Measurements from ENCODE around the gene DUSP8.

The DUSP8 gene

GRCh38 chr11:1553808-1554594 lies 18.1 kb downstream of the DUSP8 start:
- Histone ChIP-seq H3K36me3 (ENCODE audit: control insufficient read depth, insufficient read depth, low read length) (peaks cover 3% of the 10 kb centered on the region), H3K4me1 (ENCODE audit: control insufficient read depth, insufficient read depth, low read length) (peaks cover 12% of the 10 kb centered on the region), H3K27ac (ENCODE audit: low read depth, low read length) (no peak overlapping the region), H3K27me3 (ENCODE audit: control insufficient read depth, insufficient read depth, low read length) (no peaks in the 10 kb centered on the region), H3K9ac (ENCODE audit: low read length) (no peak overlapping the region), H3K4me3 (ENCODE audit: low read length) (no peak overlapping the region)

DNA sequence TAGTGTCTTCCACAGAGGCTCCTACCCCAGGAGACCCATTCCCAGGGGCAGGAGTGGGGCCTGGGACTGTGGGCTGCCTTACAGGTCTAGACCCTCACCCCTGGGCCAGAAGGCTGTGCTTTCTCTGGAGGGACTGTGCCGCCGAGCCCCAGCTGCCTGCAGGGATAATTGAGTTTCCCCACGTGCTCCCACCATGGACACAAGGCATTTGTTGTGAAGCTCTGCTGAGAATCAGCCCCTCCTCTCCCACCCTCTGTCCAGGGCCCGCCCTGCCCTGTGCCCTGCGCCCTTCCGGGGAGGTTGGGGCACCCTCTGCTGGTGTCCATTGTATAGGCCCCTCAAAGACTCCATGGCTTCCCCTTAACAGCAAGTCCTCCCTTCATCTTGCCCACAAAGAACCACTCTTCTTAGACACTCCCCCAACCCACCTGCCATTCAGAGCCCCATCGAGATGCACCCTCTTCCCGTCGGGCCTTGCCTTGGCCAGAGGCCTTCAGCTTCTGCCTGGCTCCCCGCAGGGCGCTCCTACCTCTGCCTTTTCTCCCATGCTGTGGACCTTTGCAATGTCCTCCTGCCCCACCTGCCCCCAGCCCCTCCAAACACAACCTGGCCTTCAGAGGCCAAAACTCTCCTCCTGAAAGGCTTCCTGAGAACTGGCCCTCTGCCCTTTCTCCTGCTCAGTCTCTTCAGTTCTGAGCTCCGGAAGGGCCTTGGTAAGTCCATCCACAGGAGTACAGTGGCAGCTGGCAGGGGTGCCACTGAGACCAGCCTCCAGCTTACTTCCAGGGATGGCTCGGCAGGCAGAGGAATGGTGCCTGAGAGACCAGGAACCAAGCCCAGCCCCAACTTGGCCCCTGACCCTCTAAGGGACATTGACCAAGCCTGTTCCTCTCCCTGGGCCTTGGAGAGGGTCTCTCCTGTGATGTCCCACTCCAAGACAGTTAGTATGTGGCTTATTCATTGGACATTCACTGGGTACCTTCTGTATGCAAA lies 22.4 kb downstream of the DUSP8 start:
- Histone ChIP-seq H3K4me1 (ENCODE audit: control insufficient read depth, insufficient read depth, low read length) (peaks cover 3% of the 10 kb centered on the region), H3K4me3 (ENCODE audit: low read length) (no peak overlapping the region), H3K36me3 (ENCODE audit: control insufficient read depth, insufficient read depth, low read length) (no peaks in the 10 kb centered on the region), H3K9ac (ENCODE audit: low read length) (no peak overlapping the region), H3K27me3 (ENCODE audit: control insufficient read depth, insufficient read depth, low read length) (peaks cover 7% of the 10 kb centered on the region), H3K27ac (ENCODE audit: low read depth, low read length) (no peak overlapping the region)

DNA sequence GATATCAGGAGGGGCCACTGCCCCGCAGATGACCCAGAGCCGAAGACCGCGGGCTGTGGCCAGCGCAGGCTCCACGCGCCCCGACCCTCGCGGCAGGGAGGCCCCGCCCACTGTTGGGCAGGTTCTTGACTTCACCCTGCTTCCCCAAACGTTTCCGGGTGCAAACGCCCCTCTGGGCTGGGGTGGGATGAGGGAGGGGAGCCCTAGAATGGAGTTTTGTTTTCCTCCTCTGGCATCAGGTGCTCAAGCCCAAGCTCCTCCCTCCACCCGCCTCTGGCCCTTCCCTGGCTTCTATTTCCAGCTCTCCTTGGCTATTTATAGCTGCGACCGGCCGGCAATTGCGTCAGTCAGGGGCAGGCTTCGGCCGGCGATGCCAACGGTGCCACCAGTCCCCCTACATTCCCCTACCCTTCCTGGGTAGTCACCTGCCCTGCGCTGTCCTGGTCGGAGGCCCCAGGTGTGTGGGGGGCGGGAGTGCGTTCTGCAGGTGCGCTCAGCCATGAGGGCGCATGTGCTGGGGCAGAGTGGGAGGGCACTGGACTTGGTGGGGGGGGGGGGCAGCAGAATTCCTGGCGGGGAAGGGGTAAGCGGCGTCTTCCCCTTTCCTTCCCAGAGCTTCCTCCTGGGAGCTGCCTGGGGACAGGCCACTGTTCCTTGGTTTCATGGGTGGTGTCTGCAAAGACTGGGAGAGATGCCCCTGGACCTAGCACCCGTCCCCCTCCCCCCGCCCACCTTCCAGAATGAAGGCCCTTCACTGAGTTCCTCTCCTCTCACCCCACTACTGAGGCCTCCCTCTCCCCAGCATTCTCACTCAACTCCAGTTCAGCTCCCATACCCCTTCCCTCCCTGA lies 23.6 kb downstream of the DUSP8 start:
- peak overlapping the region; percentile 7 for H3K27ac ChIP-seq (ENCODE audit: low read depth, low read length)
- peaks cover 11% of the 10 kb centered on the region for H3K27me3 ChIP-seq (ENCODE audit: control insufficient read depth, insufficient read depth, low read length)
- H3K4me3 ChIP-seq (ENCODE audit: low read length) = peak overlapping the region; percentile 52
- H3K9ac ChIP-seq (ENCODE audit: low read length) = no peak overlapping the region
- no peaks in the 10 kb centered on the region for H3K36me3 ChIP-seq (ENCODE audit: control insufficient read depth, insufficient read depth, low read length)
- H3K4me1 ChIP-seq (ENCODE audit: control insufficient read depth, insufficient read depth, low read length) = peaks cover 3% of the 10 kb centered on the region

DNA sequence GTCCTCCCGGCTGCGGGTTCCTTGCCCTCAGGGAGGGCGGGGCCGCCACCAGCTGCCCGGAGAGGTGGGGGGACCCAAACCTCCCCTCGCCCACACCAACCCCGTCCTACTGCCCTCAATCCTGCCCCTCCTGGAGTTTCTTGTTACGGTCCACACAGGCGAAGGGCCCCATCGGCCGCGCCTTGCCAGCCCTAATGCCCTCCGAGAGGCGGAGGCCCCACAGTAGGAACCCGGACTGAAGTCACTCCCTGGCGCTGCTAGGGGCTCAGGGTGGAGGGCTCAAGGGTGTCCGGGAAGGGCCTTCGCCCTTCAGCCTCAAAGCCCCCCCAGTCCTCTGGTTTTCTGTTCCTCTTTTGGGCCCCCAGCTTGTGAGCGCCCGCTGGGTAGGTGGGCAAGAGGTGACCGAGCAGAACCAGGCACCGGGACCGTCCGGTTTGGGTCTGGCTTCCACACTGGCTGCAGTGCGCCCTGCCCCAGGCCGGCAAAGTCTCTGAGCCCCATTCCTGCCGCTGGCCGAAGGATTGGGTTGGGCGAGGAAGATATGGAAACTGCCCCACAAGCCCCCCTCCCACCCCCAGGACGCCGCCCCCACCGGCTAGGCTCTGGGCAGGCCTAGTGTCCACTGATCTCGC lies 24.5 kb downstream of the DUSP8 start:
- Histone ChIP-seq H3K36me3 (ENCODE audit: control insufficient read depth, insufficient read depth, low read length) (no peaks in the 10 kb centered on the region), H3K27me3 (ENCODE audit: control insufficient read depth, insufficient read depth, low read length) (peaks cover 11% of the 10 kb centered on the region), H3K9ac (ENCODE audit: low read length) (no peak overlapping the region), H3K27ac (ENCODE audit: low read depth, low read length) (no peak overlapping the region), H3K4me1 (ENCODE audit: control insufficient read depth, insufficient read depth, low read length) (peaks cover 3% of the 10 kb centered on the region), H3K4me3 (ENCODE audit: low read length) (peak overlapping the region; percentile 52)

DNA sequence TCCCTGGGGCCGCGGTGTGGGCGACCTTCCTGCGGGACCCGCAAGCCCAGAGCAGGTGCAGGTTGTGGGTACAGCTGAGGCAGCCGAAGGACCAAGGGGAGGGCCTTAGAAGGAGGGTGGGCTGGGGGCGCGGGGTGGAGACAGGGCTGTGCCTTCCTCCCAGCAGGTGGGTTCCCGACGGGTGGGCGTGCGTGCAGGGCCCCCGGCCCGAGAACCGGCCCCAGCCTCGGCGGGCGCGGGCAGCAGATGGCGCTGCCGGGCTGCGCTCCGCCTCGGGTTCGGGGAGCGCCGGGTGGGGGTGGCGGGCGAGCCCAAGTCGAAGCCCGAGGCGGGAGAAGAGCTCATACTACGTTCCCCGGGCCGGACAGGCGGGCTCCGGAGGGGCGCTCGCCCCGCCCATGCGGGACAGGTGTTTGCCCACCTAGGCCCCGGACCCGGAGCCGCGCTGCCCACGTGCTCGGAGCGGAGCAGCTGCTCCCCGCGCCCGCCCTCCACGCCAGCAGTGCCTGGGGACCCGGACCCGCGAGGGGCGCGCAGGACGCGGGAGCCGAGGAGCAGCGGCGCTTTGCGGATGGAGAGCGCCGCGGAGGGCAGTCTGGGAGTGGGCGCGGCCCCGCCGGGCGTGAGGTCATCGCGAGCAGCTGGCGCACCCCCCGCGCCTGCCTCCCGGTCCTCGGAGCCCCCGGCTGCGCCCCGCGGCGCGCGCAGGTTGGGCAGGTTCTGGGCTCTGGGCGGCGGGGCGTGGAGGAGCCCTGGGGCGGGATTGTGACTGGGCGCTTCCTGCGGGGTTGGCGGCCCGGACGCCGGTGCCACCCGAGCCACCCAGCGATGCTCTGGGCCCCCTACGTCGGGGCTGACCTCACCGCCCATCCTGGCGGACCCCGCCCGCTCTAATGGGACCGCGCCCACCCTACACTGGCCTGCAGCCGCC lies 25.3 kb downstream of the DUSP8 start:
- peak overlapping the region; percentile 52 for H3K4me3 ChIP-seq (ENCODE audit: low read length)
- peaks cover 3% of the 10 kb centered on the region for H3K4me1 ChIP-seq (ENCODE audit: control insufficient read depth, insufficient read depth, low read length)
- H3K27ac ChIP-seq (ENCODE audit: low read depth, low read length) = no peak overlapping the region
- H3K27me3 ChIP-seq (ENCODE audit: control insufficient read depth, insufficient read depth, low read length) = peaks cover 11% of the 10 kb centered on the region
- no peak overlapping the region for H3K9ac ChIP-seq (ENCODE audit: low read length)
- no peaks in the 10 kb centered on the region for H3K36me3 ChIP-seq (ENCODE audit: control insufficient read depth, insufficient read depth, low read length)

DNA sequence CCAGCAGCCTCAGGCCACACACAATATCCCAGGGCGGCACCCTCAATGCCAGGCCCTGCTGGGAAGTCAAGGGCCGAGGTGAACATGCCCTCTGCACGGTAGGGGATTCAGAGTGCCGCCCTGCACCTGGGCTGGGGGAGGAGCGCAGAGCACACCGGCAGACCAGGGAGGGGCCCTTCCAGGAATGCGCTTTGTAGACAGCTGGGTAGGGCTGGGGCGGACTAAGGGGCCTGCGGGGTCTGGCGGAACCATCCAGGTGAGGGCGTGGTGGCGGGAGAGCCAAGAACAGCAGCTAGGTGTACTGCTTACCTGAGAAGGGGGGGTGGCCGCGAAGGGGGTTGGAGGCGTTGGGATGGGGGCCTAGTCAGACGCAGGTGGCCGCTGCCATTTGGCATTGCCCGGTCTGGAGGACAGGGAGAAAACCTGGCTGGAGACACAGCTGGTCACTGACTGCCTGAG lies 26.0 kb downstream of the DUSP8 start:
- Histone ChIP-seq H3K4me1 (ENCODE audit: control insufficient read depth, insufficient read depth, low read length) (peaks cover 3% of the 10 kb centered on the region), H3K9ac (ENCODE audit: low read length) (no peak overlapping the region), H3K4me3 (ENCODE audit: low read length) (no peak overlapping the region), H3K36me3 (ENCODE audit: control insufficient read depth, insufficient read depth, low read length) (no peaks in the 10 kb centered on the region), H3K27ac (ENCODE audit: low read depth, low read length) (no peak overlapping the region), H3K27me3 (ENCODE audit: control insufficient read depth, insufficient read depth, low read length) (peaks cover 11% of the 10 kb centered on the region)

DNA sequence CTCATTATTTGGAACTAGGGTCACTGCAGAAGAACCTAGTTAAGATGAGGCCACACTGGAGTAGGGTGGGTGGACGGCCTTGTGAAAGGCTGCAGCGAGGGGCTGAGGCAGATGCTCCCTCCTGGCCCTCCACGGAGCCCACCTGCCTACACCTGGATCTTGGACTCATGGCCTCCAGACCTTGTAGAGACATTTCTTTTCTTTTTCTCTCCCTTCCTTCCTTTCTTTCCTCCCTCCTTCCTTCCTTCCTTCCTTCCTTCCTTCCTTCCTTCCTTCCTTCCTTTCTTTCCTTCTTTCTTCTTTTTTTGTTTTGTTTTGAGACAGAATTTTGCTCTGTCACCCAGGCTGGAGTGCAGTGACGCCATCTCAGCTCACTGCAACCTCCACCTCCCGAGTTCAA lies 26.6 kb downstream of the DUSP8 start:
- Histone ChIP-seq H3K9ac (ENCODE audit: low read length) (no peak overlapping the region), H3K36me3 (ENCODE audit: control insufficient read depth, insufficient read depth, low read length) (no peaks in the 10 kb centered on the region), H3K4me1 (ENCODE audit: control insufficient read depth, insufficient read depth, low read length) (peaks cover 3% of the 10 kb centered on the region), H3K27me3 (ENCODE audit: control insufficient read depth, insufficient read depth, low read length) (peaks cover 11% of the 10 kb centered on the region), H3K27ac (ENCODE audit: low read depth, low read length) (no peak overlapping the region), H3K4me3 (ENCODE audit: low read length) (no peak overlapping the region)

GRCh38 chr11:1544536-1544935 lies 27.5 kb downstream of the DUSP8 start:
- Histone ChIP-seq H3K36me3 (ENCODE audit: control insufficient read depth, insufficient read depth, low read length) (no peaks in the 10 kb centered on the region), H3K4me1 (ENCODE audit: control insufficient read depth, insufficient read depth, low read length) (peaks cover 3% of the 10 kb centered on the region), H3K9ac (ENCODE audit: low read length) (no peak overlapping the region), H3K4me3 (ENCODE audit: low read length) (no peak overlapping the region), H3K27ac (ENCODE audit: low read depth, low read length) (no peak overlapping the region), H3K27me3 (ENCODE audit: control insufficient read depth, insufficient read depth, low read length) (peaks cover 11% of the 10 kb centered on the region)

DNA sequence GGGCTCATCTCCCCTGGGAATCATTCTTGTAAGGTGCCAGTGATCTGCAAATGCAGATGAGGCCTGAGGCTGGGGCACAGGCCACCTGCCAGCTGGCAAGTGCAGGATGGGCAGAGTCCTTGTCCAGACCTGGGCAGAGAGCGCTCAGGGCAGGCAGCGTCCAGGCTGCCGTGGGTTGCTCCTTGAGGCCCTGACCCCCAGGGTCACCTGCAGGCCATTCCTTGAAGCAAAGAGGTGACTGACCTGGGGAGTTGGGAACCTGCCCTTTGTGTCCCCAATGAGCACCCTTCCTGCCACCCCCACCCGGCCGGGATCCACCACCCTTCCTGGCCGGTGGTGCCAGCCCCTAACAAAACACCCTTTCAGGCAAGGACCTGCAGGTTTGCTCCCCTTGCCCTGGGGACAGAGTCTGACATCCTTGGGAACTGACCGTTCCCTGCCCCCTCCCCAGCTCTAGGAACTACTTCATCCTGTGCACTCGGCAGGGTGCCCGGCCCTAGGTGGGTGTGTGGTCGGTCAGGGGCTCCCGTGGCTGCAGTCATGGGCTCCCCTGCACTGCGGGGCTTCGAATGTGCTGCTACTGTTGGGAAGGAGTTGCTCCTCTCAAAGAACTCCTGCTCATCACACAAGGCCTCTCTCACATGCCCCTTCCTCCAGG lies 28.3 kb downstream of the DUSP8 start:
- no peak overlapping the region for H3K4me3 ChIP-seq (ENCODE audit: low read length)
- peaks cover 11% of the 10 kb centered on the region for H3K27me3 ChIP-seq (ENCODE audit: control insufficient read depth, insufficient read depth, low read length)
- H3K4me1 ChIP-seq (ENCODE audit: control insufficient read depth, insufficient read depth, low read length) = peaks cover 3% of the 10 kb centered on the region
- H3K27ac ChIP-seq (ENCODE audit: low read depth, low read length) = no peak overlapping the region
- no peaks in the 10 kb centered on the region for H3K36me3 ChIP-seq (ENCODE audit: control insufficient read depth, insufficient read depth, low read length)
- H3K9ac ChIP-seq (ENCODE audit: low read length) = no peak overlapping the region

GRCh38 chr11:1542267-1542666 lies 29.8 kb downstream of the DUSP8 start:
- no peaks in the 10 kb centered on the region for H3K4me1 ChIP-seq (ENCODE audit: control insufficient read depth, insufficient read depth, low read length)
- no peaks in the 10 kb centered on the region for H3K36me3 ChIP-seq (ENCODE audit: control insufficient read depth, insufficient read depth, low read length)
- H3K27ac ChIP-seq (ENCODE audit: low read depth, low read length) = no peak overlapping the region
- H3K9ac ChIP-seq (ENCODE audit: low read length) = no peak overlapping the region
- H3K27me3 ChIP-seq (ENCODE audit: control insufficient read depth, insufficient read depth, low read length) = peaks cover 13% of the 10 kb centered on the region
- H3K4me3 ChIP-seq (ENCODE audit: low read length) = no peak overlapping the region
